Hepatocyte (in vitro differentiated cells): ENCODE measurements around the gene ZHX3. TPM values are rescaled to one million over a fixed set of nuclear protein-coding genes. Genes with fewer than 3 reads are reported as not detected.
"Not testable (repeated sequence)": the region's sequence is repeated elsewhere in the genome, so short reads cannot be mapped to it uniquely, and the experiment has no call there.

ENCODE experiments used
- DNase-seq: peaks from one replicate; pipeline ENCODE4 v3.0.0-alpha.2; 2016; ENCODE audit warnings: low spot score
- H2AFZ ChIP-seq: fragments of 200-600 bp; sonication (generic); 2 replicates; pipeline ENCODE4 v1.6.0; 2016; ENCODE audit warnings: antibody characterized with exemption, mild to moderate bottlenecking
- H3K27ac ChIP-seq: fragments of 200-600 bp; sonication (generic); 2 replicates; pipeline ENCODE4 v1.5.1; 2016; ENCODE audit warnings: mild to moderate bottlenecking
- H3K27me3 ChIP-seq: fragments of 200-600 bp; sonication (generic); 2 replicates; pipeline ENCODE4 v1.6.1; 2016
- H3K36me3 ChIP-seq: fragments of 200-600 bp; sonication (generic); replicated peaks from 2 replicates; pipeline ENCODE4 v1.5.1; 2016; ENCODE audit warnings: low read depth; ENCODE audit not compliant: insufficient read depth
- H3K4me1 ChIP-seq: fragments of 200-600 bp; sonication (generic); 2 replicates; pipeline ENCODE4 v1.5.1; 2016; ENCODE audit warnings: mild to moderate bottlenecking, moderate library complexity; ENCODE audit not compliant: insufficient read depth
- H3K4me2 ChIP-seq: fragments of 200-600 bp; sonication (generic); 2 replicates; pipeline ENCODE4 v1.6.0; 2016
- H3K4me3 ChIP-seq: fragments of 200-600 bp; sonication (generic); 2 replicates; pipeline ENCODE4 v1.5.1; 2016; ENCODE audit warnings: mild to moderate bottlenecking
- H3K79me2 ChIP-seq: fragments of 200-600 bp; sonication (generic); 2 replicates; pipeline ENCODE4 v1.6.0; 2017; ENCODE audit warnings: mild to moderate bottlenecking
- H3K9me2 ChIP-seq: fragments of 200-600 bp; sonication (generic); replicated peaks from 2 replicates; pipeline ENCODE4 v1.6.0; 2017; ENCODE audit warnings: mild to moderate bottlenecking; ENCODE audit not compliant: insufficient read depth
- H3K9me3 ChIP-seq: fragments of 200-600 bp; sonication (generic); 2 replicates; pipeline ENCODE4 v1.5.1; 2016; ENCODE audit warnings: low read depth, mild to moderate bottlenecking
- H4K20me1 ChIP-seq: fragments of 200-600 bp; sonication (generic); 2 replicates; pipeline ENCODE4 v1.6.0; 2016; ENCODE audit warnings: mild to moderate bottlenecking; ENCODE audit not compliant: insufficient read depth, poor library complexity, severe bottlenecking
- EZH2 ChIP-seq: fragments of 200-600 bp; sonication (generic); IDR thresholded peaks from 2 replicates; pipeline ENCODE4 v1.6.1; 2016; ENCODE audit warnings: antibody characterized with exemption, mild to moderate bottlenecking, borderline replicate concordance
- EZH2phosphoT487 ChIP-seq: fragments of 200-600 bp; sonication (generic); IDR thresholded peaks from one replicate; pipeline ENCODE4 v1.6.1; 2018; ENCODE audit warnings: antibody characterized with exemption, mild to moderate bottlenecking, low read depth, moderate library complexity; ENCODE audit not compliant: unreplicated experiment, severe bottlenecking
- WGBS: methylation state at CpG from one replicate; pipeline ENCODE4 v1.1.6; 2016; ENCODE audit warnings: low lambda C conversion rate; ENCODE audit errors: missing lambda C conversion rate; 5-methylcytosine and 5-hydroxymethylcytosine counted together
- polyA plus RNA-seq: library from polyadenylated mRNA; unstranded; fragments of >200 nt; fragmentation: Nextera tagmentation; extraction: Ambion mirVana; gene quantifications from 2 replicates; pipeline ENCODE4 v1.2.1, GENCODE V29; 2016
- total RNA-seq: library from RNA; depleted of rRNA; stranded (reverse); fragments of >200 nt; gene quantifications from 2 replicates; pipeline ENCODE4 v1.2.3, GENCODE V29; 2014
- TF ChIP-seq, protein P1 (sequence below): fragments of 200-600 bp; sonication (generic); IDR thresholded peaks from 2 replicates; pipeline ENCODE4 v1.5.1; 2016; ENCODE audit warnings: antibody characterized with exemption, mild to moderate bottlenecking; ENCODE audit not compliant: poor library complexity

The ZHX3 gene
- total and polyA plus RNA-seq, 2 experiments from 2014 or later = 15.0 to 19.7 TPM

DNA sequence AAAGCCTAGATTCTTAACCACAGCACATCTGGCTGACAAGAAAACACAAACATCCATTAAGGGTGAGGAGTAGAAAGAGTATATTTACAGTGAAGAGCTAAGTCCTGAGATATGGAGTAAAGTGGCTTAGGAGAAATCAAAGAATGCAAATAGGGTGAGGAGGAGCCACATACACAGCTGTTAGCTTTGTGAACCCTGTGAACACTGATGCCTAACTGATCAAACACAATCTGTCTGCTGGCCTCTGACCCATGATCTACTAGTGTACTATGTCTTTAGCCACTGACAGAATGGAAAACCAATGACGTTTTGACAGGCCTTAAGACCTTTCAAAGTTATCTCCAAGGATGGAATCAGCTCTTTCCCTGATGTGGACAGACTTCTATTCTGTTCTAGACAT is 75.2 kb downstream of the ZHX3 start:
- Histone ChIP-seq H3K9me3 (no peaks in the 10 kb centered on the region), H3K27me3 (no peaks in the 10 kb centered on the region), H3K27ac (no peak overlapping the region), H3K4me1 (peaks cover 7% of the 10 kb centered on the region), H2AFZ (no peak overlapping the region), H3K4me2 (no peak overlapping the region), H3K9me2 (no peaks in the 10 kb centered on the region), H3K36me3 (no peaks in the 10 kb centered on the region), H3K79me2 (no peaks in the 10 kb centered on the region), H4K20me1 (no peaks in the 10 kb centered on the region), H3K4me3 (no peak overlapping the region)
- 38% methylated on average over 1 of the region's 1 CpG for WGBS
- DNase-seq = no peak
- TF ChIP-seq EZH2phosphoT487 (no peak), EZH2 (no peak)
- TF ChIP-seq, protein P1, sequence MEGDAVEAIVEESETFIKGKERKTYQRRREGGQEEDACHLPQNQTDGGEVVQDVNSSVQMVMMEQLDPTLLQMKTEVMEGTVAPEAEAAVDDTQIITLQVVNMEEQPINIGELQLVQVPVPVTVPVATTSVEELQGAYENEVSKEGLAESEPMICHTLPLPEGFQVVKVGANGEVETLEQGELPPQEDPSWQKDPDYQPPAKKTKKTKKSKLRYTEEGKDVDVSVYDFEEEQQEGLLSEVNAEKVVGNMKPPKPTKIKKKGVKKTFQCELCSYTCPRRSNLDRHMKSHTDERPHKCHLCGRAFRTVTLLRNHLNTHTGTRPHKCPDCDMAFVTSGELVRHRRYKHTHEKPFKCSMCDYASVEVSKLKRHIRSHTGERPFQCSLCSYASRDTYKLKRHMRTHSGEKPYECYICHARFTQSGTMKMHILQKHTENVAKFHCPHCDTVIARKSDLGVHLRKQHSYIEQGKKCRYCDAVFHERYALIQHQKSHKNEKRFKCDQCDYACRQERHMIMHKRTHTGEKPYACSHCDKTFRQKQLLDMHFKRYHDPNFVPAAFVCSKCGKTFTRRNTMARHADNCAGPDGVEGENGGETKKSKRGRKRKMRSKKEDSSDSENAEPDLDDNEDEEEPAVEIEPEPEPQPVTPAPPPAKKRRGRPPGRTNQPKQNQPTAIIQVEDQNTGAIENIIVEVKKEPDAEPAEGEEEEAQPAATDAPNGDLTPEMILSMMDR = no peak

DNA sequence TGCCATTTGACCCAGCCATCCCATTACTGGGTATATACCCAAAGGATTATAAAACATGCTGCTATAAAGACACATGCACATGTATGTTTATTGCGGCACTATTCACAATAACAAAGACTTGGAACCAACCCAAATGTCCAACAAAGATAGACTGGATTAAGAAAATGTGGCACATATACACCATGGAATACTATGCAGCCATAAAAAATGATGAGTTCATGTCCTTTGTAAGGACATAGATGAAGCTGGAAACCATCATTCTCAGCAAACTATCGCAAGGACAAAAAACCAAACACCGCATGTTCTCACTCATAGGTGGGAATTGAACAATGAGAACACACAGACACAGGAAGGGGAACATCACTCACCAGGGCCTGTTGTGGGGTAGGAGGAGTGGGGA is 80.3 kb downstream of the ZHX3 start:
- not testable (repeated sequence) for DNase-seq, H3K9me2 ChIP-seq, H3K36me3 ChIP-seq, H3K4me1 ChIP-seq, H3K79me2 ChIP-seq, H3K4me3 ChIP-seq, H3K27me3 ChIP-seq, H3K4me2 ChIP-seq, H4K20me1 ChIP-seq, H2AFZ ChIP-seq, H3K9me3 ChIP-seq, H3K27ac ChIP-seq
- 91% methylated on average over 3 of the region's 3 CpGs for WGBS

DNA sequence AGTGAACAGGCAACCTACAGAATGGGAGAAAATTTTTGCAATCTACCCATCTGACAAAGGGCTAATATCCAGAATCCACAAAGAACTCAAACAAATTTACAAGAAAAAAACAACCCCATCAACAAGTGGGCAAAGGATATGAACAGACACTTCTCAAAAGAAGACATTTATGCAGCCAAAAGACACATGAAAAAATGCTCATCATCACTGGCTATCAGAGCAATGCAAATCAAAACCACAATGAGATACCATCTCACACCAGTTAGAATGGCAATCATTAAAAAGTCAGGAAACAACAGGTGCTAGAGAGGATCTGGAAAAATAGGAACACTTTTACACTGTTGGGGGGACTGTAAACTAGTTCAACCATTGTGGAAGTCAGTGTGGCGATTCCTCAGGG is 80.7 kb downstream of the ZHX3 start:
- not testable (repeated sequence) for H3K9me2 ChIP-seq, H3K27ac ChIP-seq, H3K27me3 ChIP-seq, H3K79me2 ChIP-seq, H4K20me1 ChIP-seq, H3K4me3 ChIP-seq, H3K4me2 ChIP-seq, H3K4me1 ChIP-seq, H2AFZ ChIP-seq, H3K36me3 ChIP-seq, DNase-seq, H3K9me3 ChIP-seq
- 100% methylated on average over 1 of the region's 1 CpG for WGBS

GRCh38 chr20:41234546-41234945 is 83.0 kb downstream of the ZHX3 start:
- Histone ChIP-seq H2AFZ (no peak overlapping the region), H3K9me2 (no peaks in the 10 kb centered on the region), H3K27me3 (no peaks in the 10 kb centered on the region), H3K9me3 (no peaks in the 10 kb centered on the region), H3K4me1 (no peaks in the 10 kb centered on the region), H3K4me3 (no peak overlapping the region), H3K79me2 (no peaks in the 10 kb centered on the region), H4K20me1 (no peaks in the 10 kb centered on the region), H3K4me2 (no peak overlapping the region), H3K36me3 (no peaks in the 10 kb centered on the region), H3K27ac (peak overlapping the region; percentile 59)
- TF ChIP-seq, protein P1 = no peak
- TF ChIP-seq EZH2phosphoT487 (no peak), EZH2 (no peak)
- DNase-seq = no peak
- 91% methylated on average over 4 of the region's 4 CpGs for WGBS

DNA sequence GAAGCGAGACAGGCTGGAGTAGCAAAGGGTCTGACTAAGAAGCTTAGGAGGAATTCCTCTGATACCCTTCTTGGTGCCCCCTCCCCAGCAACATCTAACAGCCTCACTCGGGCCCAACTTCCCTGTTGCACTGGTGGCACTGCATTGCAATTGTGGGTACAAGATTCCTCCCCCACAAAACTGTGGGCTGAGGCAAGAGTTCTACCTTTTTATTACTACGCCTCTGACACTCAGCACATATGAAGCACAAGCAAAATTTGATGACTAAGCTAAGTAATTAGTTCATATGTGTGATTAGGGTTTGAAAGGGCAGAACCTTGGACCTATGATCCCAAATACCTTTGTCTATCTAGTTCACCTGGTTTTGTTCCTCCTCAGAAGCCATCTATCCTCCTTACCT is 83.5 kb downstream of the ZHX3 start:
- no peak overlapping the region for H3K4me3 ChIP-seq
- H3K27me3 ChIP-seq = no peaks in the 10 kb centered on the region
- H3K4me2 ChIP-seq = no peak overlapping the region
- no peaks in the 10 kb centered on the region for H3K9me3 ChIP-seq
- no peaks in the 10 kb centered on the region for H3K79me2 ChIP-seq
- no peaks in the 10 kb centered on the region for H3K36me3 ChIP-seq
- TF ChIP-seq, protein P1 = no peak
- no peak for TF ChIP-seq EZH2
- no peak for TF ChIP-seq EZH2phosphoT487
- H3K4me1 ChIP-seq = no peaks in the 10 kb centered on the region
- H3K9me2 ChIP-seq = no peaks in the 10 kb centered on the region
- H2AFZ ChIP-seq = no peak overlapping the region
- 92% methylated on average over 3 of the region's 3 CpGs for WGBS
- no peaks in the 10 kb centered on the region for H4K20me1 ChIP-seq
- H3K27ac ChIP-seq = peak overlapping the region; percentile 59
- DNase-seq = no peak
